ENCODE measurements around the gene UNC80.
A peak's percentile ranks its signal among the peaks of the same experiment; 100 is the strongest.

UNC80 gene

DNA sequence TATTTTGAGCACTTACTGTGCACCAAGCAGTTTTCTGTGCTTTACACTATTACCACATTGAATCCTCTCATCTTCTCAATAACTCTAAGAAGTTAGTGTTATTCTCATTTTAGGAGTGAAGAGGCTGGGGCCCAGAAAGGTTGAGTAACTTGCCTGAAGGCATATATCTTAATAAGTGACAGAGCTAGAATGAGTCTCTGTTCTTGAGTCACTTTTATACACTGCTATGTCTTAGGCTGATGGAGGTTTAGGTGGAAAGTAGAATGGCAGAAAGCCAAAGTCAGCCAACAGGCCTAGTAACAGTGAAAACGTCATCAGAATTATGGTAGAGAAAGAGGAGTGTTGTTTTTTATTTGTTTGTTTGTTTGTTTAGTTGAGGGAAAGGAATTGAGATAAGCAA, 202.9 kb downstream of the UNC80 start:
- DNase-seq = no peak

DNA sequence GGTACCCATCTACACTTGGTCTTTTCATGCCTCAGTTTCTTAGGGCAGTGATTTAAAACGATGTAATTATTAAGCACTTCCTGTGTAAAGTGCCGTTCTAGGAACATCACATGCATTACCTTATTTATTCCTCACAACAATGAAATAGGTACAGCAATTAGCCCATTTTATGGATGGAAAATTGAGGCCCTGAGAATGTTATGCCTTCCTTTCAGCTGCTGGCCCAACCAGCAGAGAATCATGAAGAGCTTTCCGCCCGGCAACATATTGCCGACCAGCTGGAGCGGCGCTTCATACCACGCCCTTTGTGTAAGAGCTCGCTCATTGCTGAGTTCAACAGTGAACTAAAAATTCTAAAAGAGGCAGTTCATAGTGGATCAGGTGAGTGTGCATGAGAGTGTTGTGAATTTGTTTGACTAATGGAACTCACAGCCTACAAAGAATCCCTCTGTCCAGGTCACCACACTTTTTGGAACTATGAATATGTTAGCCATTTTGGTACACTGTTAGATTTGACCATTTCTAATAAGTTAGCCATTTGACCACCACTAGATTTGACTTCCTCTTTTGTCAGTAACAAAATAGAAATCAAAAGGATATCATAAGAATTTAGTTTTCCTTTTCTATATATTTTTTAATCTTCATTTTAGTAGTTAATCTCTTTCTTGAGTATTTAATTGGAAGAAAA, 205.2 kb downstream of the UNC80 start:
- no peak for DNase-seq

DNA sequence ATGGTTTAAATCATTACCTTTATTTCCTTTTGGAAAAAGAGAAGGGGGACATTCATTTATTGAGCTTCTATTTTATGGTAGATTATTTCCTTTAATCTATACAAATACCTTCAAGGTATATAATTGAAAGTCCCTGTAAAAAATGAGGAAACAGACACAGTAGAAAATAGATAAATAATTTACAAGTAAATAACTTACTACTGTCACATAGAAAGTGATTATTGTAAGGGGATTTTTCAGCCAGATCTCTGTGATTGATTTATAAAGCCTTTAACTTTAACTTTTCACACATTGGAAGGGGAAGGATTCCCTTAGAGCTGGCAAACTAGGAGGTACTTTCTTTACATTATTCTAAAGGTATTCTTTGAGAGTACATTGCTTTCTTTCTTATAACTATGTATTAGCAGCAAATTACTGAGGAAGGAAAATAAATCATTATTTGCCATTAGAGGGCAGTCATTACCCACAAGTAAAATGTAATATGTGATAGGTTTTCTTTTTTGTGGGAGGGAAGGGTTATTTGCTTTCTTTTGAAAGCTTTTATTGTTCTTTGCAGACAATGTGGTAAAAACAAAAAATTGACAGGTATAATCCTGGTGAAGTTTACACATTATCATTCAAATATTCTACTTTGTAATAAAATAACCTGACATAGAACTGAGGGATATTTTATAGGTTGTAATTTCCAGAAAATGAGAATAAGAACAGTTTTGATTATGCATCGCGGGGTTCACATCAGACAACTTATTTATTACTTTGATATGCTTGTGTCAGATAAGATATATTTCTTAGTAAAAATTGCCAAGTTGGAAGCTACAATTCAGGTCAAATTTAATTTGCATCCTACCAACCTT, 206.0 kb downstream of the UNC80 start:
- DNase-seq = peak; percentile 37

DNA sequence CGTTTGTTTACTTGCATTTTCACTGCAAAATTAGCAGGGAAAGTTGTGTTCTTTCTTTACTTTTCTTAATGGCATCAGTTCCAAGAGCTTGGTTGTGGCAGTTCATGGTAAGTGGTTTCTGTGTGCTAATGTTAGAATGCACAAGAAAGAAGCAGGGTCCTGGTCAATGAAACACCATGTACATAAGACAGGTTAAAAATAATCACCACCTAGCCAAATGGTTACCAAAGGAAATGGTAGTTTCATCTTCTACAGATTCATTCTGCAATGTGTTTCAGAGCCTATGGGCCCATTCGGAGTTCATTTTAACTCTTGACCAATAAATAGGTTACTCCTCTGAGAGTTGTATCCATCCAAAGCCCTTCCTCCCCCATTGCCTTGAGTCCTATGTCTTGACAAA, 212.7 kb downstream of the UNC80 start:
- DNase-seq = no peak

DNA sequence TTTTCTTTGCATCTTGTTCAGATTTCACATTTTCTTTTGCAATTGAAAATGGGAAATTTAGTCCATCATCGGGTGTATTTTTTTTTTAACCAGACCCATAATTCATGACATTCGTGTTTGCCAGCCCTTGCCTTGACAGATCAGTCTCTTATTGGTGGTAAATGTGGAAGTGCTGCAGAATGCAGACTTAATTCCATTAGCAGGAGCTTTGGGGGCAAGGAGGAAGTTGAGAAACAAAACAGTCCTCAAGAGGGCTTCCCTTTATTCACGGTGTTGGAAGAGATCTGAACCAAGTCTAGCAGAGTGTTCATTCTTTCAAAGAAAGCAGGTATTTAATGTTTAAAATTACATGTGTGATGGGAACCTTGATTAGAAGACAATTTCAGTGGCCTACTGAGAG, 214.2 kb downstream of the UNC80 start:
- DNase-seq = peak; percentile 36

DNA sequence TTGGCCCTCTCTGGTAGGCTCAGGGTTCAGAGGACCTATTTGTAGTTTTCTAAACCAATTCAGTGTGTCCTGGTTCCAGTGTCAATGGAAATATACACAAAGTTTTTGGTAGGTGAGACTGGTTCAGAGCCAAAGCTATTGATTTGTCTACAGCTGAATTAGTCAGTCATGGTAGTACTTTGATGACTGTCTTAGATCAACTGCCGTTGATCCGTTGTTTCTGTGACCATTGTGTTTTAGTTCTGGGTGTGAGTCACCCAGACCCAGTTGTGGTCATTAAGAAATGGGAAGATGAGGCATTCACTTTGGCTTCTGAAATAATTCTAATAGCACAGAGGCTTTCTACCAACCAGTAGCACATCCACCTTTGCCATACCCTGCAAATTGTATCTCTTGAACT, 214.8 kb downstream of the UNC80 start:
- DNase-seq = no peak

DNA sequence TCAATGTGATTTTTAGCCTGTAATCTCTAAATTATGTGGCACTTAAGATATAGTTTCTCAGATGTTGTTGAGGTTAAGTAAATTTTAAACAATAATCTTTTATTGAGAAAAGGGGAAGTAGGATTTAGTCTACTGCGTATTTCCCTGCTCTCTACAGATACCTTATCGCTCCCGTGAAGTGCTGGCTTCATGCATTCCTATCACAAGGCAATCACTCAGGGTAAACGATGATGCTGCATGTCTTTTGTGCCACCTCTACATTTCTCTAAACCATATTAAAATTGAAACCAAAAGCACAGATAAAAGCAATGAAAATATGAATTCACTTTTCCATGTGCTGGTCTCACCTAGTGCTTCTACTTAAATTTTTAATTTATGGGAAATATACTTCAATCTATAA, 216.4 kb downstream of the UNC80 start:
- DNase-seq = no peak

DNA sequence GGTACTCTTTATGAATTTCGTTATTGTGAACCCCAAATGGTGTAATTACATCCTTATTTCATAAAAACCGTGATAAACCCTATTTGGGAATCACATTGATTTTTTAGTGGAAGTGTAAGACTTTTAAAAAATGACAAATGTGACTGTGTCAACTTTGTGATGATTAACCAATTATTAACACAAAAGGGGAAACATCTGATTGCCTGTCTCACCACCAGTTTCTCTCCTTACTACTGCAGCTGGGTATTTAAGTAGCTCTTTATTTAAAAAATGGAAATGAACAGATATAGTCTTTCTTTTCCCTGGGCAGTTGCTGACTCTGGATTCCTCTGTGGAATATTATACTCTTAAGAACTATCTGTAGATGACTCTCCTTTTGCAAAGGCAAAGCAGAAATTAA, 219.2 kb downstream of the UNC80 start:
- DNase-seq = no peak

DNA sequence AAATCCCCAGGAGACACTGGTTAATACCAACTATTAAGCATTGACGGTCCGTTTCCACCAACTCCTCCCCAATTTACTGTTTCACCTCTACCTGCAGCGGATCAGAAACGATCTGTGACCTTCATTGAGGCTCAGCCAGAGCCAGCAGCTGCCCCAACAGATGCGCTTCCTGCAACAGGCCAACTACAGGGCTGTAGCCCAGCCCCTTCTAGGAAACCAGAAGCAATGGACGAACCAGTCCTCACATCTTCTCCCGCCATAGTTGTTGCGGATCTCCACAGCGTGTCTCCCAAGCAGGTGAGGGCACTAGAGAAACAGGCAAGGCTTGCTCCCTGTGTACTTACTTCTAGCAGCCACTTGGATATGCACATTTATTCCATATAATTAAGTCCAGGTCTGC, 222.3 kb downstream of the UNC80 start:
- DNase-seq = no peak

DNA sequence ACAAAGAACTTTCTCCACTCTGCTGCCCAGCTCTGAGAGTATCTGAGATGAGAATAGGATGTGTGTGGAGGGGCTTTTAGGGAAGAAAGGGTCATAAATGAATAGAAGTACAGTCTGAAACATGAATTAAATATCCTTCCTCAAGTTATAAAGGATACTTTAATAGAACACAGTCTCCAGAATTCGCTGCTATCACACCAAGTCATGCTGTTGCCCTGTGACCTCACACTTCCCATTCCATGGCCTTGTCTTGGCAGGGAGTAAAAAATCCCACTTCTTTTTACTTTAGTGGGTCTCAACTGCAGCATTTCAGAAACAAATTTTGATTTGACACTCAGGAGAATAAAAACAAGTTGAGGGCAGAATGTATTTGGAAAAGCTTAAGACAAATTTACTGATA, 227.0 kb downstream of the UNC80 start:
- no peak for DNase-seq

DNA sequence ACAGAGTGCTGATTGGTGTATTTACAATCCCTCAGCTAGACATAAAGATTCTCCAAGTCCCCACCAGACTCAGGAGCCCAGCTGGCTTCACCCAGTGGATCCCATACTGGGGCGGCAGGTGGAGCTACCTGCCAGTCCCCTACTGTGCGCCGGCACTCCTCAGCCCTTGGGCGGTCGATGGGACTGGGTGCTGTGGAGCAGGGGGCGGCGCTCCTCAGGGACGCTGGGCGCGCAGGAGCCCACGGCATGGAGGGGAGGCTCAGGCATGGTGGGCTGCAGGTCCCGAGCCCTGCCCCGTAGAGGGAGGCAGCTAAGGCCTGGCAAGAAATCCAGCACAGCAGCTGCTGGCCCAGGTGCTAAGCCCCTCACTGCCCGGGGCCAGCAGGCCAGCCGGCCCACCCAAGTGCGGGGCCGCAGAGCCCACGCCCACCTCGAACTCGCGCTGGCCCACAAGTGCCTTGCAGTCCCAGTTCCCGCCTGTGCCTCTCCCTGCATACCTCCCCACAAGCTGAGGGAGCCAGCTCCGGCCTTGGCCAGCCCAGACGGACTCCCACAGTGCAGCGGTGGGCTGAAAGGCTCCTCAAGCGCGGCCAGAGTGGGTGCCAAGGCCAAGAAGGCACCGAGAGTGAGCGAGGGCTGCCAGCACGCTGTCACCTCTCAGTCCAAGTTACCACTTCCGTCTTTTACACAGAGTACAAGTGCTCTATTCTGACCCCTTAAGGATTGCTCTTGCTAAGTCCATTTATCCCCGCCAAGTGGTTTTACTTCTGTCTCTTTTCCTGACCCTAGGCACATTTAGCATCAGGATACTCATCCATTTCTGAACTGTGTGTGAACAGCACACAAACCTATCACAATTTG, 229.1 kb downstream of the UNC80 start:
- no peak for DNase-seq

DNA sequence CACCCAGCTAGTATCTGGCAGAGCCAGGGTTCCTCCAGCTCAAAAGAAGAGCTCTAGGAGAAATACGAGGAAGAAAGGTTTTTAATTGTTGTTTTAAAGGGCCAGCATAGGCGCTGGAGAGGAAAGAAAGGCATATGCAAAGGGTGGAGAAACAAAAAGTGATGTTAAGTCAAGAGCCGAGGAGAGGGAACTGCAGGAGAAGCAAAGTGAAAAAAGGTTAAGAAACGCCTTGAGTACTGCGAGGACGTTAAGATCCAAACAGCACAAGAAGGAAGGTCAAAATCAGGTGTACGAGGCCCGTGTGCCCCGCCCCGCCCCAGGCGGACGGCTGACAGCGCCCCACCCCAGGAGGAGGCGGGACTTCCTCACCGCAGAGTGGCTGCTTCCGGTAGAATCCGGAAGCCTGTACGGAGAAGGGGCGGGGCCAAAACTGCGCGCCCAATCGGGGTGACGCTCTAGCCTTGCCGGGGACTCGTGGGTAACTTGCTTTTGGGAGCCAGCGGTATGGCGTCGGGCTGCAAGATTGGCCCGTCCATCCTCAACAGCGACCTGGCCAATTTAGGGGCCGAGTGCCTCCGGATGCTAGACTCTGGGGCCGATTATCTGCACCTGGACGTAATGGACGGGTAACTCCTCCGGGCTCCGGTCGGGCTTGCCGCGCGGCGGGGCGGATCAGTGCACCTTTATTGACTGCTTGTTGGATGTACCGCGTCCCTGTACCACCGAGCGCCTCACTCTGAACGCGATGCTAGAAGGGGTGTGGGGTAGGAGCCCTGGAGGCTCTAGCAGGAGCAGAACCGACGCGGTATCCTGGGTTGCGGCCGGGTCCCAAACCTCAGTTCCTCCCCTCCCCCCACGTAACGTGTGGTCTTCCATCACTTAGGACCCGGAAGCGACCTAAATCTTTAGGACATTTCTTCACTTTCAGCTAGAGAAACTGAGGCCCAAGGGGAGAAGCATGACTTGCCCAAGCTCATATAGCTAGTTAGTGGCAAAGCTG, 230.8 kb downstream of the UNC80 start, which contains the start of gene RPE:
TSS of gene RPE (plus strand) at position 481 of the 1,000 bp plus-strand sequence. CDS start at position 505, 24 bp downstream.
- peak; percentile 98 for DNase-seq

DNA sequence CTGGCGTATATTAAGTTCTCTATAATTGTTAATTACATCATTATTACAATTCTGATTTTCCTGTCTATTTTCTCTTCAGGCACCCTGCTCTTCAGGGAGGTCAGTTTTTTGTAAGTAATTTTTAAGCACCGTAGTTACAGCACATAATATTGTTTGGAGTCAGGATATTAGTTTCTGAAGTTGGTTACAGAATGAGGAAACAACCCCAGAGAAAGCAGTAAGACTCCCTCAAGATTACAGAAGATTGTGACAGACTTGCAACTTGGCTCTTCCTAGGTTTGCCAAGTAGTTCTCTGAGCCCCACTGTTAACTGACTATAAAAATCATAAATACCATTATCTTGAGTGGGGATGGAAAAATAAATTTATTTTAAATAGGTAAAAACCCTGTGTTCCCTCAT, 231.7 kb downstream of the UNC80 start:
- DNase-seq = no peak

DNA sequence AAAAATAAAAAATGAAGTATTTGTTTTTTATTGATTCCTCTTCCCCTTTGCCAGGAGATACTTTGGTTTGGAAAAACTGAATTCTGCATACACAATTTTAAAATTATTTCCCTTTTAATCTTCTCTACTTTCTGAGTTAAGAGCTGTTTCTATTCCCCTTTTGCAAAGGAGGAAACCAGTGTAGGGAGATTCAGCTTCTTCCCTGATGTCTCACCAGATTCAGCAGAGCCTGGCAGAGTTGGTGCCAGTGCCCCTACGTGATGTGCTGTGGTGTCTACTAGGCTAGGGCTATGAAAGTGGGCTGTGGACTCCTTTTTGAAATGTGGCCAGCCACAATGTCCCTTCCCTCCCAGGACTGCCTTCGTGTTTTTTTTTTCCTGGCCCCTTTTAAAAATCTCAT, 233.2 kb downstream of the UNC80 start:
- DNase-seq = no peak

DNA sequence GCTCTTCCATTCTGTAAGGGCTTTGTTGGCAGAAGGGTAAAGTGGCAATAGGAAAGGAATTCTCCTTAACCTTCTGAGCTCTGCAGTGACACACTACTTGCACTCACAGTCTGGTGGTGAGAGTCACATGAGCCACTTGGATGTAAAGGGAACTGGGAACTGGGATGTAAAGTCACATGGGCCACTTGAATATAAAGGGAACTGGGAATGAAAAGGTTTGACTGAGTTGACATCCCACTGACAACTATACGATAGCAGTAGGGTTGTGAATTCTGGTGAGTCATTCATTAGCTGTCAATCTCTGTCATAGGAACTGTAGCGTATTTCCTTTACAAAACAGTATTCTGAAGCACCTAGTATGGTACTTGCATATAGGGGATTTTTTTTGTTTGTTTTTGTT, 236.3 kb downstream of the UNC80 start:
- DNase-seq = no peak

DNA sequence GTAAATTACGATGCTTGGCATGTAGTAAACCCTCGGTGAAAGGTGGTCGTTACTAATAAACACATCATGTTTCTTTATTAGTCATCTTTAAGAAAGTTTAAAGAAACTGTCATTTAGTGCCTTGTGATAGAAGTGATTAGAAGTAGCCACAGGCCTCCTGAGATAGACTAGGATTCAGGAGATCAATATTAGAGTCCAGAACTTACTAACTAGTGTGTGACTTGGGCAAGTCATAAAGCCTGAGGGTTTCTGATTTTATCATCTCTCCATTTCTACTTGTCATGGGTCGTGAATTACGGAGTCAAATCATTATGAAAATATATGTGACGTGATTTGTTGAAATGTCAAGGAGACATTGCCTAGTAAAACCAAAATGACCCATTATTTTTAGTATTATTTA, 237.5 kb downstream of the UNC80 start:
- no peak for DNase-seq

DNA sequence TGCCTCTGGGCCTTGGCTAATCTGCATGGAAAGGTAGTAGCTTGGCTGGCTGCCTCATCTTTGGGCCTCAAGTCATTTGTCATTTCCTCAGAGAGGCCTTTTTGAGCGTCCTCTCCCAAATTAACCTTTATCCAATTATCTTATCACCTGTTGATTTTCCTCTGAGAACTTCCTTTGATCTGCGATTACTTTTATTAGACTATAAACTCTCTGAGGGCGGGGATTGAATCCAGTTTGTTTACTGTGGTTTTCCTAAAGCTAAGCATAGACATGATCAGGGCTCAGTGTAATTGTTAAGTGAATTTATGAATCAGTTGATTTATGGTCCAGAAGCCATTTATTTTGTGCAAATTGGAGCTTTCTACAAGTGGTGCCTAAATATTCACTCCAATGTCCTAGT, 238.3 kb downstream of the UNC80 start:
- DNase-seq = no peak

DNA sequence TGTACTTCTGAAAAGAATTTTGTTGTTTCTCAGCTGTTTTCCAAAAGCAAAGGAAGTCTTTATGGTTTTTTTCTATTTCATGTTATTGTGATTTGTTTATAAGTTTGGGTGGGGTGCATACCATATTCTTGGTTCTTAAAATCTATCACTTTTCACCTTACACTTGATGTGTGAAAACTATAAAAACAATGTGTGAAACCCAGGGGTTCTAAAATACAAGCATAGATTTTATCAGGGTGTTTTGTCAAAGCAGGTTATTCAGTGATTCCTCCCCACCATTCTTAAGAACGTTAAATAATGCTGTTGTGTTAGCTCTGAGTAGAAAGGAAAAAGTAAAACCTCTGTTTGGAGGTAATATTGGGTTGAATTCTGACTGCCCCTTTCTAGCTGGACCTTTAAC, 248.5 kb downstream of the UNC80 start:
- no peak for DNase-seq

DNA sequence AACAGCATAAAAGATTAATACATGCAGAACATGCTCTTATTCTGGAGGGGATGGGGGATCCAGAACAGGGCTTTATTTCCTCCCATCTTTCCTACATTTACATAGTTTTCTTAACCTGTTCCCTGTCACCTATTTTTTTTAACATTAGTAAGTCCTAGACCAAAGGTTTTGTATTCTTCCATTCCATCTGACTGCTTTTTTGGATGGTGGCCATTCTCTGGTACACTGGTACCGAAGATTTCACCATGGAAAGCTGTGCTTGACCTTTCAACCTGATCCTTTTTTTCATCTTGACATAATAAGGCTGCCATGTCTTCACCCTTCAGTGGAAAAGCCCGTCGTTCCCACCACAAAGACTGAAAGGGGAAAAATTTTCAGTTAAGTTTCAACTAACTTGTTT, 251.2 kb downstream of the UNC80 start:
- DNase-seq = no peak

DNA sequence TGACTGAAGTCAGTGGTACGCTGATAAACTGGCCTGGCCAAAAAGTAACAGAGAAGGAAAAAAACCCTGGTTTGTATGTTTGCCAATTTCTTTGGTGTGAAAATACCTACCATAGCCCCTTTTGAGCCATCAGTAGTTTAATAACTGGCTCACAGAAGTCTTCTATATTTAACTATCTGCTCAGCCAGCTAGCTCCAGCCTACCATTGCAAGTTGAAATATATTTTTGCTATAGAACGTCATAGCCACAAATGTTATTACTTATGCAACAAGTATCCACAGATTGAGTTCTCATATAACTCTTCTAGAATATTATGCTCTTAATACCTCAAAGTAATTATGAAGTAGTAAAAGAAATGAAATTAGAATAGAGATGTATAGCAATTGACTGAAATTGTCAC, 256.0 kb downstream of the UNC80 start:
- no peak for DNase-seq

DNA sequence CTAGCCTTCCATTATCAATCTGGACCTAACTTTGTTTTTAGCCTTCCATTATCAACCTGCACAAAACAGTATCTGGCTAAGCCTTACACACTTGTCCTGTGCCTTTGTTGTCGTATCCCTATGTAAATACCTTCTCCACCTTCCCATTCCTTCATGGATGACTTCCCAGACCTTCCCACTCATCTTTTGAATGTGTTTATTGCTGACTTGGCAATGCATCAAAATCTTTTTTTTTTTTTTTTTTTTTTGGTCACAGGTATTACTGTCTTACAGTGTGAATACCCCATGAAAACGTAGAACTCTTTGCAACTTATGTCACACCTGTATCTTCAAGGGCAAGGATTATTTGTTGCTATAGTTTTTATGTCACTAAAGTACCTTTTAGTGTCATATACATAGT, 256.5 kb downstream of the UNC80 start:
- no peak for DNase-seq

DNA sequence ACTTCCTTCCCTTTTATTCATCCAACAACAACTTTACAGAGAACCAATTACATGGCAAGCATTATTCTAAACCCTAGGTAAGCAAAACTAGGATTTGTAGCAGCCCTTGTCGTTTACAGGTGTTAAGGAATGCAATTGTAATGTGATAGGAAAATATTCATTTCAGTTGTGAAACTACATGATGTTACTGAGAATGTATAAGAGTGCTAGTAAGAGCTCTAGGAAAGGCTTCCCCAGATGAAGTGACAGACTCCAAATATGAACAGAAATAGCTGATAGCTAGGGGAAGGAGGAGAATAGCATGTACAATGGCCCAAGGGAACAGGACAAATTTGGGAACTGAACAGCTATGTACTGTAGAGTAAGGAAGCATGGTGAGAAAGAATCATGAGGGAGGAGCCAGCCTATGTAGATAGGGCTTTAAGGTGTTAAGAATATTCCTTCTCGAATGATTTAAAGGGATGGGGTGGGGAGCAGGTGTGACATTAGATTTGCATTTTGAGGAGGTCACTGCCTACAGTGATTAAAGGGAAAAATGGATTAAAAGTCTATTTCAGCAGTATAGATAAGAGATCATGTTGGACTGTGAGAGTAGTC, 262.6 kb downstream of the UNC80 start:
- DNase-seq = no peak
